ENCODE results near the gene CCDC167.

- TF ChIP-seq CTCF (IDR thresholded peaks at IDR 0.05): no peak
- TF ChIP-seq POLR2A (IDR thresholded peaks at IDR 0.05): no peak
Observed at GRCh38 chr6:37488476-37488875, 11.2 kb downstream of the CCDC167 start.
